ENCODE results near the gene PSMC5.
"Not testable (repeated sequence)": the region's sequence is repeated elsewhere in the genome, so short reads cannot be mapped to it uniquely, and the experiment has no call there.

Gene PSMC5

GRCh38 chr17:63843910-63844677 lies 16.9 kb downstream of the PSMC5 start:
- Histone ChIP-seq H4K20me1 (peaks cover 20 to 34% (median 29%) of the 10 kb centered on the region in 11 experiments; a peak in 21 of 22 replicates), H3K4me3 (peak overlapping the region; percentile 78 to 100 (median 95); a peak in 19 of 20 replicates), H3K27me3 (no peaks in the 10 kb centered on the region), H3K27ac (peak overlapping the region; percentile 90 to 98 (median 96); a peak in 21 of 22 replicates), H3K36me3 (peaks cover 0 to 5% (median 0%) of the 10 kb centered on the region in 11 experiments; a peak in 2 of 22 replicates), H3K9me3 (replicated peaks in 1 of 11) (peaks cover 6 to 15% (median 12%) of the 10 kb centered on the region in 11 experiments; a peak in 18 of 22 replicates), H3K9ac (peak overlapping the region; percentile 82 to 99 (median 95); a peak in 21 of 22 replicates), H3K4me2 (peak overlapping the region; percentile 85 to 95 (median 89)), H3K4me1 (peaks cover 34 to 47% (median 44%) of the 10 kb centered on the region in 10 experiments)
- no peak for TF ChIP-seq Cebpa-rat (IDR thresholded peaks at IDR 0.05)

GRCh38 chr17:63845509-63845908 lies 18.3 kb downstream of the PSMC5 start:
- Histone ChIP-seq H3K36me3 (peaks cover 0 to 4% (median 0%) of the 10 kb centered on the region in 11 experiments; a peak in 2 of 22 replicates), H4K20me1 (peaks cover 13 to 19% (median 16%) of the 10 kb centered on the region in 11 experiments; a peak in 18 of 22 replicates), H3K4me1 (peaks cover 20 to 33% (median 30%) of the 10 kb centered on the region in 10 experiments), H3K27me3 (no peaks in the 10 kb centered on the region), H3K9ac (no peak overlapping the region), H3K27ac (peak overlapping the region in 4 of 11 experiments; percentile 93 to 98 (median 96); a peak in 3 of 22 replicates), H3K4me3 (no peak overlapping the region), H3K4me2 (peak overlapping the region in 4 of 11 experiments; percentile 87 to 95 (median 92); a peak in 7 of 22 replicates), H3K9me3 (replicated peaks in 1 of 11) (peaks cover 6 to 21% (median 18%) of the 10 kb centered on the region in 11 experiments; a peak in 18 of 22 replicates)
- TF ChIP-seq Cebpa-rat (IDR thresholded peaks at IDR 0.05): peak in 5 of 11 experiments; percentile 20 to 70 (median 47); a peak in 4 of 22 replicates

GRCh38 chr17:63847525-63848249 lies 20.5 kb downstream of the PSMC5 start:
- TF ChIP-seq Cebpa-rat (IDR thresholded peaks at IDR 0.05): no peak
- Histone ChIP-seq H3K9ac (no peak overlapping the region), H3K36me3 (no peaks in the 10 kb centered on the region), H3K4me1 (peaks cover 11 to 25% (median 21%) of the 10 kb centered on the region in 10 experiments), H3K27ac (no peak overlapping the region), H3K9me3 (replicated peaks in 1 of 11) (peaks cover 6 to 21% (median 18%) of the 10 kb centered on the region in 11 experiments; a peak in 18 of 22 replicates), H4K20me1 (no peaks in the 10 kb centered on the region), H3K4me2 (no peak overlapping the region), H3K4me3 (no peak overlapping the region), H3K27me3 (no peaks in the 10 kb centered on the region)

- no peaks in the 10 kb centered on the region for H3K27me3 ChIP-seq
- H3K36me3 ChIP-seq: no peaks in the 10 kb centered on the region
- no peaks in the 10 kb centered on the region for H4K20me1 ChIP-seq
- peak overlapping the region in 4 of 10 experiments; percentile 4 to 39 (median 19); a peak in 4 of 20 replicates for H3K4me3 ChIP-seq
- peak overlapping the region in 10 of 11 experiments; percentile 3 to 47 (median 22); a peak in 12 of 22 replicates for H3K4me2 ChIP-seq
- peaks cover 6 to 21% (median 18%) of the 10 kb centered on the region in 11 experiments; a peak in 18 of 22 replicates for H3K9me3 ChIP-seq (replicated peaks in 1 of 11)
- no peak for TF ChIP-seq Cebpa-rat (IDR thresholded peaks at IDR 0.05)
- peak overlapping the region; percentile 60 to 81 (median 77); a peak in 21 of 22 replicates for H3K9ac ChIP-seq
- peaks cover 8 to 20% (median 16%) of the 10 kb centered on the region in 10 experiments for H3K4me1 ChIP-seq
- H3K27ac ChIP-seq: peak overlapping the region; percentile 48 to 85 (median 76); a peak in 20 of 22 replicates
These were observed 21.8 kb downstream of the PSMC5 start for GRCh38 chr17:63848834-63849689.

- Histone ChIP-seq H3K4me2 (no peak overlapping the region; a peak in 1 of 22 replicates), H3K9me3 (replicated peaks in 1 of 11) (peaks cover 6 to 21% (median 18%) of the 10 kb centered on the region in 11 experiments; a peak in 18 of 22 replicates), H3K9ac (no peak overlapping the region), H3K36me3 (no peaks in the 10 kb centered on the region), H4K20me1 (no peaks in the 10 kb centered on the region), H3K27me3 (no peaks in the 10 kb centered on the region), H3K4me3 (no peak overlapping the region), H3K4me1 (peaks cover 0 to 6% (median 3%) of the 10 kb centered on the region in 10 experiments; a peak in 10 of 20 replicates), H3K27ac (no peak overlapping the region)
- TF ChIP-seq Cebpa-rat (IDR thresholded peaks at IDR 0.05): no peak
These were observed 23.2 kb downstream of the PSMC5 start for GRCh38 chr17:63850401-63850800.

- H3K9me3 ChIP-seq (replicated peaks in 1 of 11): peaks cover 3 to 16% (median 13%) of the 10 kb centered on the region in 11 experiments; a peak in 18 of 22 replicates
- H3K4me2 ChIP-seq: no peak overlapping the region
- no peak overlapping the region for H3K9ac ChIP-seq
- H3K4me1 ChIP-seq: no peaks in the 10 kb centered on the region
- H3K36me3 ChIP-seq: no peaks in the 10 kb centered on the region
- no peak for TF ChIP-seq Cebpa-rat (IDR thresholded peaks at IDR 0.05)
- no peak overlapping the region for H3K4me3 ChIP-seq
- no peak overlapping the region for H3K27ac ChIP-seq
- no peaks in the 10 kb centered on the region for H4K20me1 ChIP-seq
- no peaks in the 10 kb centered on the region for H3K27me3 ChIP-seq
These were observed 26.0 kb downstream of the PSMC5 start for GRCh38 chr17:63853260-63853659.

- Histone ChIP-seq H3K36me3 (no peaks in the 10 kb centered on the region), H4K20me1 (no peaks in the 10 kb centered on the region), H3K4me3 (no peak overlapping the region), H3K9ac (no peak overlapping the region), H3K27me3 (no peaks in the 10 kb centered on the region), H3K27ac (no peak overlapping the region), H3K4me2 (no peak overlapping the region), H3K4me1 (no peaks in the 10 kb centered on the region), H3K9me3 (replicated peaks in 1 of 11) (peaks cover 0 to 1% (median 0%) of the 10 kb centered on the region in 11 experiments; a peak in 4 of 22 replicates)
- TF ChIP-seq Cebpa-rat (IDR thresholded peaks at IDR 0.05): no peak
These were observed 27.5 kb downstream of the PSMC5 start for GRCh38 chr17:63854709-63855108.

- Histone ChIP-seq H3K4me3 (no peak overlapping the region), H3K9ac (no peak overlapping the region), H3K4me1 (no peaks in the 10 kb centered on the region), H3K4me2 (no peak overlapping the region), H4K20me1 (no peaks in the 10 kb centered on the region), H3K27ac (no peak overlapping the region), H3K27me3 (no peaks in the 10 kb centered on the region), H3K36me3 (no peaks in the 10 kb centered on the region), H3K9me3 (replicated peaks in 1 of 11) (no peaks in the 10 kb centered on the region)
- no peak for TF ChIP-seq Cebpa-rat (IDR thresholded peaks at IDR 0.05)
These were observed 28.0 kb downstream of the PSMC5 start for GRCh38 chr17:63855185-63855584.

GRCh38 chr17:63856425-63856824 lies 29.2 kb downstream of the PSMC5 start:
- not testable (repeated sequence) for H4K20me1 ChIP-seq; H3K4me2 ChIP-seq; H3K27ac ChIP-seq; H3K4me1 ChIP-seq; H3K27me3 ChIP-seq; H3K4me3 ChIP-seq; H3K36me3 ChIP-seq; H3K9me3 ChIP-seq (replicated peaks in 1 of 11); H3K9ac ChIP-seq

Data from BLaER1 treated with 17β-estradiol and CSF1 and Interleukin-3, amounts not matched to agents 10 nM and 100 nM (cell line).